HepG2 (cell line): ENCODE results near the gene EPS8L1. TPM values are rescaled to one million over a fixed set of nuclear protein-coding genes. Genes with fewer than 3 reads are reported as not detected.

Source experiments
- AGO1 ChIP-seq: fragments of 200-400 bp; formaldehyde crosslinking; IDR thresholded peaks from 2 replicates; pipeline ENCODE4 v1.6.1; 2017; ENCODE audit warnings: mild to moderate bottlenecking, low read depth, low read length, moderate library complexity; ENCODE audit not compliant: poor library complexity, severe bottlenecking
- ELK4 ChIP-seq: sonication (generic); formaldehyde crosslinking; IDR thresholded peaks from 2 replicates; pipeline ENCODE4 v1.9.0; 2021; ENCODE audit warnings: missing genetic modification reagents, borderline replicate concordance
- FOXJ3 ChIP-seq: sonication (generic); formaldehyde crosslinking; IDR thresholded peaks from 2 replicates; pipeline ENCODE4 v1.4.0; 2020; ENCODE audit warnings: missing genetic modification reagents, mild to moderate bottlenecking, borderline replicate concordance
- FOXK1 ChIP-seq: sonication (generic); formaldehyde crosslinking; IDR thresholded peaks from 2 replicates; pipeline ENCODE4 v1.4.0; 2020; ENCODE audit warnings: low read depth, missing genetic modification reagents, borderline replicate concordance
- HIC2 ChIP-seq: sonication (generic); formaldehyde crosslinking; IDR thresholded peaks from 2 replicates; pipeline ENCODE4 v1.9.0; 2022; ENCODE audit warnings: low read depth, missing genetic modification reagents
- HOXA5 ChIP-seq: sonication (generic); formaldehyde crosslinking; IDR thresholded peaks from 2 replicates; pipeline ENCODE4 v1.4.0; 2020; ENCODE audit warnings: missing genetic modification reagents
- KDM5B ChIP-seq: sonication (generic); formaldehyde crosslinking; IDR thresholded peaks from 2 replicates; pipeline ENCODE4 v1.4.0; 2020; ENCODE audit warnings: missing genetic modification reagents, mild to moderate bottlenecking, borderline replicate concordance
- NR2C2 ChIP-seq: sonication (generic); formaldehyde crosslinking; IDR thresholded peaks from 2 replicates; pipeline ENCODE4 v1.4.0; 2020; ENCODE audit warnings: missing genetic modification reagents, mild to moderate bottlenecking, moderate library complexity, borderline replicate concordance
- NR2F2 ChIP-seq: IDR thresholded peaks from 2 replicates; pipeline ENCODE4 v1.6.1; 2012; ENCODE audit warnings: low read depth, inconsistent platforms, borderline replicate concordance
- NRL ChIP-seq: sonication (generic); formaldehyde crosslinking; IDR thresholded peaks from 2 replicates; pipeline ENCODE4 v1.5.0; 2020; ENCODE audit warnings: missing genetic modification reagents, mild to moderate bottlenecking, moderate library complexity, borderline replicate concordance
- PRPF4 ChIP-seq: fragments of 200-400 bp; formaldehyde crosslinking; IDR thresholded peaks from 2 replicates; pipeline ENCODE4 v1.6.1; 2016; ENCODE audit warnings: low read length, low read depth; ENCODE audit not compliant: poor library complexity, severe bottlenecking
- SP1 ChIP-seq, 2 experiments: fragments of 450-650 bp in 1 of 2; sonication (generic) in 1 of 2; formaldehyde crosslinking in 1 of 2; IDR thresholded peaks; 2 replicates each; pipeline versions ENCODE4 v1.4.0 to v1.6.1; 2016 to 2020; ENCODE audit warnings: missing genetic modification reagents in 1 of 2
- SRY ChIP-seq: sonication (generic); formaldehyde crosslinking; IDR thresholded peaks from 2 replicates; pipeline ENCODE4 v1.8.0; 2022; ENCODE audit warnings: mild to moderate bottlenecking, missing genetic modification reagents
- SSRP1 ChIP-seq: IDR thresholded peaks from 2 replicates; pipeline ENCODE4 v1.6.1; 2016; ENCODE audit warnings: control low read depth
- TARDBP ChIP-seq: sonication (generic); formaldehyde crosslinking; IDR thresholded peaks from 2 replicates; pipeline ENCODE4 v1.8.0; 2022; ENCODE audit warnings: mild to moderate bottlenecking, missing genetic modification reagents
- TBX2 ChIP-seq: sonication (generic); formaldehyde crosslinking; IDR thresholded peaks from 2 replicates; pipeline ENCODE4 v1.5.0; 2020; ENCODE audit warnings: missing genetic modification reagents, mild to moderate bottlenecking, borderline replicate concordance
- THAP7 ChIP-seq: sonication (generic); formaldehyde crosslinking; IDR thresholded peaks from 2 replicates; pipeline ENCODE4 v1.8.1; 2023; ENCODE audit warnings: mild to moderate bottlenecking, missing genetic modification reagents
- TOE1 ChIP-seq: sonication (generic); formaldehyde crosslinking; IDR thresholded peaks from 2 replicates; pipeline ENCODE4 v1.4.0; 2020; ENCODE audit warnings: mild to moderate bottlenecking, missing genetic modification reagents
- YY1 ChIP-seq: IDR thresholded peaks from 2 replicates; pipeline ENCODE4 v1.6.1; 2011; ENCODE audit warnings: low read length, low read depth, moderate library complexity, mild to moderate bottlenecking; ENCODE audit not compliant: insufficient read depth, insufficient replicate concordance
- ZNF205 ChIP-seq: IDR thresholded peaks from 2 replicates; pipeline ENCODE4 v1.6.1; 2018; ENCODE audit warnings: missing biosample characterization, missing genetic modification reagents
- ZNF234 ChIP-seq: sonication (generic); formaldehyde crosslinking; conservative IDR thresholded peaks from 2 replicates; pipeline ENCODE4 v1.5.1; 2020; ENCODE audit warnings: mild to moderate bottlenecking, missing genetic modification reagents
- ZNF331 ChIP-seq: sonication (generic); formaldehyde crosslinking; IDR thresholded peaks from 2 replicates; pipeline ENCODE4 v1.4.0; 2020; ENCODE audit warnings: missing genetic modification reagents
- ZNF350 ChIP-seq: sonication (generic); formaldehyde crosslinking; IDR thresholded peaks from 2 replicates; pipeline ENCODE4 v1.4.0; 2020; ENCODE audit warnings: mild to moderate bottlenecking, low read depth, missing genetic modification reagents, borderline replicate concordance
- ZNF589 ChIP-seq: sonication (generic); formaldehyde crosslinking; conservative IDR thresholded peaks from 2 replicates; pipeline ENCODE4 v1.8.0; 2022; ENCODE audit warnings: mild to moderate bottlenecking, moderate library complexity, missing genetic modification reagents
- ZNF746 ChIP-seq: sonication (generic); formaldehyde crosslinking; IDR thresholded peaks from 2 replicates; pipeline ENCODE4 v1.8.0; 2022; ENCODE audit warnings: mild to moderate bottlenecking, missing genetic modification reagents
- polyA plus RNA-seq, 8 experiments: library from polyadenylated mRNA; depleted of rRNA in 3 of 8; stranded (reverse) in 7 of 8; unstranded in 1 of 8; fragments of >200 nt; fragmentation: Illumina TruSeq in 4 of 8; extraction: Trizol in 4 of 8; gene quantifications; 2 replicates each; pipeline versions ENCODE4 v1.2.1 to v1.2.3, GENCODE V29; 2011 to 2016; ENCODE audit warnings: low read depth in 4 of 8, missing spikeins in 1 of 8, mixed read lengths in 1 of 8; ENCODE audit not compliant: insufficient read depth in 1 of 8
- total RNA-seq, 5 experiments: library from RNA; depleted of rRNA; stranded (reverse); fragments of >200 nt; fragmentation: Illumina TruSeq; extraction: Trizol; gene quantifications; 2 replicates each; pipeline ENCODE4 v1.2.3, GENCODE V29; 2016; ENCODE audit warnings: low read depth in 1 of 5

Gene EPS8L1
- total and polyA plus RNA-seq, 2 of the 13 experiments (the other 11 are each of a cell fraction or from before 2014, with no cell fraction given): 3.0 to 6.3 TPM

GRCh38 chr19:55117663-55118391 lies 42.2 kb downstream of the EPS8L1 start (continued):
- TF ChIP-seq FOXK1 (peak; percentile 78; the same call in 1 of the 2 replicates), PRPF4 (no peak), ZNF205 (CRISPR knock-in tag) (no peak), SSRP1 (CRISPR knock-in tag) (no peak), KDM5B (CRISPR knock-in tag) (peak; percentile 40; the same call in 1 of the 2 replicates), TARDBP (peak; percentile 62), NR2C2 (CRISPR knock-in tag) (peak; percentile 69; the same call in 1 of the 2 replicates), YY1 (peak; percentile 80), SRY (CRISPR knock-in tag) (no peak), ZNF589 (no peak), NRL (no peak), AGO1 (no peak), THAP7 (CRISPR knock-in tag) (peak; percentile 54; the same call in 1 of the 2 replicates), SP1 (IDR thresholded peaks at IDR 0.05) (no peak), SP1 (CRISPR knock-in tag; IDR thresholded peaks at IDR 0.05) (peak; percentile 77), ZNF234 (CRISPR knock-in tag) (no peak), ZNF331 (CRISPR knock-in tag) (no peak; the same call in 1 of the 2 replicates), TBX2 (CRISPR knock-in tag) (no peak), HIC2 (CRISPR knock-in tag) (no peak), HOXA5 (CRISPR knock-in tag) (peak; percentile 56; the same call in 1 of the 2 replicates), ELK4 (CRISPR knock-in tag) (peak; percentile 66; the same call in 1 of the 2 replicates), TOE1 (CRISPR knock-in tag) (no peak), ZNF746 (CRISPR knock-in tag) (no peak), NR2F2 (no peak), FOXJ3 (CRISPR knock-in tag) (no peak), ZNF350 (CRISPR knock-in tag) (peak; percentile 69; the same call in 1 of the 2 replicates)
